Body of pancreas (tissue), 4 donors: ENCODE data around the gene ANTXRL. TPM values are rescaled to one million over a fixed set of nuclear protein-coding genes. Genes with fewer than 3 reads are reported as not detected.
"Not testable (repeated sequence)": the region's sequence is repeated elsewhere in the genome, so short reads cannot be mapped to it uniquely, and the experiment has no call there.

Source experiments
- ATAC-seq: fragments of 150-250 bp; one replicate; pipeline ENCODE4 v1.9.1; 2016
- DNase-seq, 4 donors: peaks; one replicate each; pipeline ENCODE4 v3.0.0-alpha.2; 2019
- H3K27ac ChIP-seq, 4 donors: fragments of 200-600 bp; sonication (generic); 1 replicate in 3 of 4; 2 replicates in 1 of 4; pipeline versions ENCODE4 v1.5.1 to v1.6.1; 2016 to 2019; ENCODE audit warnings: mild to moderate bottlenecking in 1 of 4, mixed read lengths in 1 of 4, moderate library complexity in 1 of 4
- H3K27me3 ChIP-seq, 2 donors: fragments of 200-600 bp; sonication (generic); one replicate each; pipeline ENCODE4 v1.6.0; 2016; ENCODE audit warnings: mild to moderate bottlenecking in 1 of 2
- H3K36me3 ChIP-seq, 2 donors: fragments of 200-600 bp; sonication (generic); replicated peaks in 1 of 2; 2 replicates each; pipeline ENCODE4 v1.5.1; 2016; ENCODE audit warnings: low read depth in 2 of 2; ENCODE audit not compliant: insufficient read depth in 1 of 2
- H3K4me1 ChIP-seq: fragments of 200-600 bp; sonication (generic); one replicate; pipeline ENCODE4 v1.6.0; 2016
- H3K4me3 ChIP-seq, 2 donors: fragments of 200-600 bp; sonication (generic); 1 replicate in 1 of 2; 2 replicates in 1 of 2; pipeline ENCODE4 v1.5.1; 2016 to 2019
- H3K9me3 ChIP-seq, 3 donors: fragments of 200-600 bp; sonication (generic); 1 replicate in 2 of 3; 2 replicates in 1 of 3; pipeline ENCODE4 v1.5.1; 2016
- CTCF ChIP-seq, 7 experiments: fragments of 450-650 bp in 4 of 7; fragments of 200-600 bp in 3 of 7; sonication (generic) in 3 of 7; IDR thresholded peaks; one replicate each; pipeline ENCODE4 v1.5.1; 2016 to 2019; ENCODE audit warnings: antibody characterized with exemption in 7 of 7
- POLR2A ChIP-seq, 3 donors: fragments of 450-650 bp; IDR thresholded peaks; one replicate each; pipeline ENCODE4 v1.6.1; 2016; ENCODE audit warnings: antibody characterized with exemption in 3 of 3, mild to moderate bottlenecking in 2 of 3
- WGBS, 2 donors: methylation state at CpG; one replicate each; pipeline ENCODE4 v1.1.5; 2017; 5-methylcytosine and 5-hydroxymethylcytosine counted together
- intact Hi-C: fragments of 100-400 bp; cut with DNase I; formaldehyde crosslinking; loops from one replicate; pipeline ENCODE4 v1.15.1; 2023
- total RNA-seq, 2 donors: library from RNA; depleted of rRNA; stranded (reverse); fragments of >200 nt; gene quantifications; one replicate each; pipeline ENCODE4 v1.1.0, GENCODE V29; 2016

Gene ANTXRL
- total RNA-seq, 2 donors from 2014 or later, result not detected

- intact Hi-C loops, result no loop called here
- DNase-seq, result no peak
- H3K27me3 ChIP-seq, result no peaks in the 10 kb centered on the region
- WGBS, 2 donors, result 50 to 62% methylated on average over 3 of the region's 3 CpGs
- H3K4me3 ChIP-seq, result no peak overlapping the region
- H3K27ac ChIP-seq, result no peak overlapping the region
- TF ChIP-seq CTCF (IDR thresholded peaks at IDR 0.05) (no peak), POLR2A (IDR thresholded peaks at IDR 0.05) (no peak)
- ATAC-seq, result no peak
- H3K36me3 ChIP-seq, result no peaks in the 10 kb centered on the region
- H3K4me1 ChIP-seq, result no peaks in the 10 kb centered on the region
- H3K9me3 ChIP-seq, result no peaks in the 10 kb centered on the region
Measured at GRCh38 chr10:46304062-46304461, 17.3 kb downstream of the ANTXRL start.

- H3K4me1 ChIP-seq, ATAC-seq, H3K4me3 ChIP-seq, H3K36me3 ChIP-seq, H3K27me3 ChIP-seq, DNase-seq, H3K9me3 ChIP-seq, H3K27ac ChIP-seq, intact Hi-C loops: not testable (repeated sequence)
- WGBS, 2 donors, result 84 to 86% methylated on average over 5 of the region's 5 CpGs
Measured at GRCh38 chr10:46304671-46305070, 17.9 kb downstream of the ANTXRL start.

DNA sequence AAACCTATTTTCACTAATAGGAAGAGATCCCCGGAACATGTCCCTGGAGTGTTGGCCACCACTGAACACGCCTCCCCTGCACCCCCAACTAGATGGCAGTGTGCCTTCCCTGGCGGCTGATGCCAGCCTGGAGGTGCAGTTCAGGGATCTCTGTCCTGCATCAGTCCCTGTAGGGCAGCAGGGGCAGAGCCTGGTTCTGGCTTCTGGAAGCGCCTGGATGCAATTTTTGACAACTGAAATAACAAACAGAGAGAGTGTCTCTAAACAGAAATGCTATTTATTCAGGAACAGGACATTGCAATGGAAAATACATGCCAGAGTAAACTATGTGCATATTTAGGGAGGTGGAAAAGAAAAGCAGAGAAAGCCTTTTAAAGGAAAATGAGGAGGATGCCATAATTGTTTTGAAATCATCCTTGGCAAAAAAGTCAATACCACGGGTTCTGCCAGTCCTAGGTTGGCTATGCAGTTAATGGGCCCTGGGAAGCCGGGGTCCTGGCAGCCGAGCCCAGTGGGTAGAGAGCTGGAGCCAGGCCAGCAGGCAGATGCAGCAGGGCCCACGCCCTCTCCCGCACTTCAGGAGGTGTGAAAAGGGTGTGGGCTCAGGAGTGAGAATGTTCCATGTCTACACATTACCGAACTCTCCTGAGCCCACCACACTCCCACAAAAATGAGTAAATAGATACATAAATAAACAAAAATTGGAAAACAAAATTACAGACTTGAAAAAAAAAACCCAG is 18.5 kb downstream of the ANTXRL start:
- WGBS, 2 donors, result 73 to 75% methylated on average over 10 of the region's 10 CpGs
- intact Hi-C loops, result no loop called here
- Histone ChIP-seq H3K9me3 (no peaks in the 10 kb centered on the region), H3K36me3 (no peaks in the 10 kb centered on the region), H3K4me1 (no peaks in the 10 kb centered on the region), H3K27ac (no peak overlapping the region), H3K27me3 (no peaks in the 10 kb centered on the region), H3K4me3 (no peak overlapping the region)
- no peak for ATAC-seq
- no peak for TF ChIP-seq POLR2A (IDR thresholded peaks at IDR 0.05)
- TF ChIP-seq CTCF (IDR thresholded peaks at IDR 0.05), result no peak
- DNase-seq, result no peak

DNA sequence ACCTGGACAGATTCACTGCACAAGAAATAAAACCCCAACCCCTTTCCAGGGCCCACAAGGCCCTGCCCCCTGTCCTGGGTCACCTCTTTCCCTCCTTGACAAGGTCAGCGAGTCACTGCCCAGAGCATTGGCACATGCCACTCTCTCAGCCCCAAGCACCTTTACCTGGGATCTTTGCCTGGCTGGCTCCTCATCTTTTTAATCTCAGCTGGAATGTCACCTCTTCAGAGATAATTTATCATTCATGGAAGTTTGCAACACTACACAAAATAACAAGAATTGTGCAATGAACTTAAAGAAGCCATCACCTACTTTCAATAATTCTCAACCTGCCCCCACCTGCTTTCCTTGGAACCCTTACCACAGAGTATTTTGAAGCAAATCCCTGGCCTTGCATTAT is 19.2 kb downstream of the ANTXRL start:
- Histone ChIP-seq H3K27me3 (no peaks in the 10 kb centered on the region), H3K36me3 (no peaks in the 10 kb centered on the region), H3K4me3 (no peak overlapping the region), H3K27ac (no peak overlapping the region), H3K9me3 (no peaks in the 10 kb centered on the region), H3K4me1 (no peaks in the 10 kb centered on the region)
- ATAC-seq, result no peak
- 78 to 100% methylated on average over 1 of the region's 1 CpG for WGBS, 2 donors
- intact Hi-C loops, result no loop called here
- TF ChIP-seq CTCF (IDR thresholded peaks at IDR 0.05), result no peak
- TF ChIP-seq POLR2A (IDR thresholded peaks at IDR 0.05), result no peak
- DNase-seq, result no peak

DNA sequence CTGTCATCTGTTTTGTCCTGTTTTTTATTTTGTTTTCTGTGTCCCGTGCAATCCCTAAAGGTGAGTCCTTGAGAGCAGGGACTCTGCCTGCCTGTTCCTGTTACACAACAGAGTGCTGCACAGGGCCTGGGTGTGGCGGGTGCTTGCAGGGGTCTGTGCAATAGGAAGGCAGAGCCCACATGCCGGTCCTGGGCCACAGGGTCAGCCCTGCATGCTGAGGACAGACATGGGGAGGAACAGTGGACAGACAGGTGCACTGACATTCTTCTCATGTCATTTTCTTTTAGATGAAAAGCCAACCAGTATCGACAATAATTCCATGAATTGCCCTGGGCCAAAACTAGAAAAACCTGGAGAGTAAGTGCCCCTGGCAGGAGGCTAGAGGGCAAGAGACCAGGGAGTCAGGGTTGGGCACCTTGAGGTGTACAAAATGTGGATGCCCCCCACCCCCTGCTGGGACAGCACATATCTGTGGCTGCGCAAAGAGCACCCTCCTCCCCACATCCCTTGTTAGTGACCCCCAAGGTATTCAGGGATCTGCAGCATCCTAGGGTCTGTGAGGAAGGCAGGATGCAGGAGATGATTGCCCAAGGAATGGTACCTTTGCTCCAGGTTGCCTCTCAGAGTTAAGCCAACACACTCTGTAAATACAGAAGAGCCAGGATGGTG is 19.9 kb downstream of the ANTXRL start:
- H3K4me3 ChIP-seq, result no peak overlapping the region
- 70 to 88% methylated on average over 5 of the region's 5 CpGs for WGBS, 2 donors
- no peaks in the 10 kb centered on the region for H3K9me3 ChIP-seq
- DNase-seq (no peak), ATAC-seq (no peak)
- H3K4me1 ChIP-seq, result no peaks in the 10 kb centered on the region
- no peaks in the 10 kb centered on the region for H3K36me3 ChIP-seq
- no peak for TF ChIP-seq POLR2A (IDR thresholded peaks at IDR 0.05)
- no peak for TF ChIP-seq CTCF (IDR thresholded peaks at IDR 0.05)
- no peak overlapping the region for H3K27ac ChIP-seq
- intact Hi-C loops, result no loop called here
- H3K27me3 ChIP-seq, result no peaks in the 10 kb centered on the region
